OCI-LY3 (cell line): ENCODE measurements around the gene CNTN2.

Experiments
- H2AFZ ChIP-seq: fragments of 200-600, 300-600 bp; shearing (Covaris generic); 2 replicates; pipeline ENCODE4 v1.6.0; 2014; ENCODE audit warnings: antibody characterized with exemption, low read depth, low read length
- H3K27ac ChIP-seq: fragments of 200-600, 300-600 bp; sonication (generic); 2 replicates; pipeline ENCODE4 v1.5.1; 2014; ENCODE audit warnings: mild to moderate bottlenecking, low read length, moderate library complexity, mixed read lengths
- H3K27me3 ChIP-seq: fragments of 200-600, 300-600 bp; sonication (generic); 2 replicates; pipeline ENCODE4 v1.6.1; 2014; ENCODE audit warnings: low read depth, low read length, mixed read lengths
- H3K36me3 ChIP-seq: fragments of 200-600, 300-600 bp; sonication (generic); replicated peaks from 2 replicates; pipeline ENCODE3; 2014; ENCODE audit warnings: low read depth, low read length, mixed read lengths
- H3K4me1 ChIP-seq: fragments of 300-600, 200-600 bp; sonication (generic); 2 replicates; pipeline ENCODE4 v1.6.1; 2014; ENCODE audit warnings: low read length, mixed read lengths
- H3K4me2 ChIP-seq: fragments of 200-600, 300-600 bp; sonication (generic); 2 replicates; pipeline ENCODE4 v1.6.1; 2014; ENCODE audit warnings: low read length, mixed read lengths
- H3K4me3 ChIP-seq: fragments of 300-600, 200-600 bp; sonication (generic); 2 replicates; pipeline ENCODE4 v1.5.1; 2014; ENCODE audit warnings: antibody characterized with exemption, mild to moderate bottlenecking, low read length, moderate library complexity
- H3K79me2 ChIP-seq: fragments of 300-600, 200-600 bp; shearing (Covaris generic); 2 replicates; pipeline ENCODE4 v1.6.1; 2014; ENCODE audit warnings: mild to moderate bottlenecking, low read length, mixed read lengths
- H3K9ac ChIP-seq: fragments of 300-600, 200-600 bp; shearing (Covaris generic); 2 replicates; pipeline ENCODE4 v1.6.0; 2014; ENCODE audit warnings: mild to moderate bottlenecking, low read length, moderate library complexity
- H3K9me3 ChIP-seq: fragments of 200-600, 300-600 bp; shearing (Covaris generic); 2 replicates; pipeline ENCODE4 v1.6.1; 2014; ENCODE audit warnings: low read length, mixed read lengths; ENCODE audit not compliant: insufficient read depth
- H4K20me1 ChIP-seq: fragments of 200-600, 300-600 bp; sonication (generic); 2 replicates; pipeline ENCODE4 v1.6.1; 2016; ENCODE audit warnings: low read length, mixed read lengths; ENCODE audit not compliant: insufficient read depth
- CTCF ChIP-seq: fragments of 200-600, 300-600 bp; sonication (generic); IDR thresholded peaks from 2 replicates; pipeline ENCODE4 v1.5.1; 2014; ENCODE audit warnings: antibody characterized with exemption, low read length, low read depth
- EZH2phosphoT487 ChIP-seq: fragments of 200-600 bp; shearing (Covaris generic); IDR thresholded peaks from 2 replicates; pipeline ENCODE4 v1.6.1; 2018; ENCODE audit warnings: antibody characterized with exemption, mixed run types, low read depth

Gene CNTN2

GRCh38 chr1:205028390-205028789 is 14.6 kb upstream of the CNTN2 start:
- H3K9me3 ChIP-seq = no peaks in the 10 kb centered on the region
- H3K36me3 ChIP-seq = no peaks in the 10 kb centered on the region
- H3K4me2 ChIP-seq = no peak overlapping the region
- no peaks in the 10 kb centered on the region for H3K79me2 ChIP-seq
- TF ChIP-seq EZH2phosphoT487 = no peak
- no peak for TF ChIP-seq CTCF
- H2AFZ ChIP-seq = no peak overlapping the region
- no peak overlapping the region for H3K4me3 ChIP-seq
- peaks cover 43% of the 10 kb centered on the region for H3K27me3 ChIP-seq
- H4K20me1 ChIP-seq = no peaks in the 10 kb centered on the region
- H3K4me1 ChIP-seq = no peaks in the 10 kb centered on the region
- H3K9ac ChIP-seq = no peak overlapping the region
- no peak overlapping the region for H3K27ac ChIP-seq

GRCh38 chr1:205028924-205029323 is 14.1 kb upstream of the CNTN2 start:
- Histone ChIP-seq H3K27me3 (peaks cover 46% of the 10 kb centered on the region), H3K36me3 (no peaks in the 10 kb centered on the region)

GRCh38 chr1:205030241-205030640 is 12.8 kb upstream of the CNTN2 start:
- no peaks in the 10 kb centered on the region for H3K9me3 ChIP-seq
- TF ChIP-seq CTCF (no peak), EZH2phosphoT487 (no peak)
- no peak overlapping the region for H3K4me2 ChIP-seq
- H3K79me2 ChIP-seq = no peaks in the 10 kb centered on the region
- H3K4me1 ChIP-seq = no peaks in the 10 kb centered on the region
- H3K36me3 ChIP-seq = no peaks in the 10 kb centered on the region
- H4K20me1 ChIP-seq = no peaks in the 10 kb centered on the region
- H3K9ac ChIP-seq = no peak overlapping the region
- H3K27ac ChIP-seq = no peak overlapping the region
- peaks cover 48% of the 10 kb centered on the region for H3K27me3 ChIP-seq
- H3K4me3 ChIP-seq = no peak overlapping the region
- H2AFZ ChIP-seq = no peak overlapping the region

More at GRCh38 chr1:205028924-205029323, 14.1 kb upstream of the CNTN2 start:
- Histone ChIP-seq H4K20me1 (no peaks in the 10 kb centered on the region), H2AFZ (no peak overlapping the region), H3K9ac (no peak overlapping the region), H3K79me2 (no peaks in the 10 kb centered on the region), H3K9me3 (no peaks in the 10 kb centered on the region), H3K27ac (no peak overlapping the region), H3K4me1 (no peaks in the 10 kb centered on the region), H3K4me2 (no peak overlapping the region), H3K4me3 (no peak overlapping the region)
- TF ChIP-seq EZH2phosphoT487 (no peak), CTCF (no peak)

GRCh38 chr1:205030896-205031295 is 12.1 kb upstream of the CNTN2 start:
- H3K27me3 ChIP-seq = peaks cover 54% of the 10 kb centered on the region
- no peaks in the 10 kb centered on the region for H3K79me2 ChIP-seq
- H3K9me3 ChIP-seq = no peaks in the 10 kb centered on the region
- no peaks in the 10 kb centered on the region for H3K36me3 ChIP-seq
- H3K4me2 ChIP-seq = no peak overlapping the region
- TF ChIP-seq CTCF (no peak), EZH2phosphoT487 (no peak)
- H2AFZ ChIP-seq = no peak overlapping the region
- H3K4me3 ChIP-seq = no peak overlapping the region
- H4K20me1 ChIP-seq = no peaks in the 10 kb centered on the region
- H3K27ac ChIP-seq = no peak overlapping the region
- H3K4me1 ChIP-seq = no peaks in the 10 kb centered on the region
- no peak overlapping the region for H3K9ac ChIP-seq
